NCI-H2029 (cell line): ENCODE measurements around the gene SPECC1.
"Not testable (repeated sequence)": the region's sequence is repeated elsewhere in the genome, so short reads cannot be mapped to it uniquely, and the experiment has no call there.

Experiments used
- DNase-seq: peaks from one replicate; lab custom pipeline; 2025; lab: John Stamatoyannopoulos, UW

SPECC1 gene

DNA sequence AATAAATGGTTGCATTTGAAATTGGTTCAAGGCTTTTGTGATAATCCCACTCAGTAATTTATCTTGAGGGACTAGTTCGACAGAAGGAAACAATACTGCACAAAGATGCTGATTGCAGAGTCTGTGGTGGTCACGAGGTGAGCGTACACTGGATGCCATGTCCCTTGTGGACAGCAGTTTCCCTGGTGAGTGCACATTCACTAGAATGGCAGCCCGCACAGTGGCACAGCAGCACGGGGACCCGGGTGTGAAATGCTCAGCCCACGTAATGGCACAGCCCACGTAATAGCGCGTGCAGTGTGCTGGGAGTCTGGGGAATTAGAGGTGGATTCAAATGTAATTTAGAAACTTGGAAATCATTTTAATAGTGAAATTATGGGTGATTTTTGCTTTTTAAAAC lies 304.1 kb downstream of the SPECC1 start:
- no peak for DNase-seq

DNA sequence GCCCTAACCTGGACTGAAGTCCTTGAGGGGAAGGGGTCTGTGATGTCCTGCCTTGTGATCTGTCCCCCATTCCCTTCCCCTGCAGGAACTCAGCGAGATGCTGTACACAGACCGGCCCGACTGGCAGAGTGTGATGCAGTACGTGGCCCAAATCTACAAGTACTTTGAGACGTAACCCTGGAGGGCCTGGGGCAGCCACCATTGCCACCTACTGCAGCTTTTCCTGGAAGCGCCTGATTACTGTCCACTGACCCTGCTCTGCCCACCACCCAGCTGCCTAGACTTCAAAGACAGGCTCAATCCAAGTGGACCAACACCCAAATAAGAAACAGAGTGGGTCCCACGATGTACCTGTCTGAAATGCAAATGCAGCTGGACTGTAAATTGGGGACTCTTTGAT lies 304.7 kb downstream of the SPECC1 start:
- DNase-seq = no peak

DNA sequence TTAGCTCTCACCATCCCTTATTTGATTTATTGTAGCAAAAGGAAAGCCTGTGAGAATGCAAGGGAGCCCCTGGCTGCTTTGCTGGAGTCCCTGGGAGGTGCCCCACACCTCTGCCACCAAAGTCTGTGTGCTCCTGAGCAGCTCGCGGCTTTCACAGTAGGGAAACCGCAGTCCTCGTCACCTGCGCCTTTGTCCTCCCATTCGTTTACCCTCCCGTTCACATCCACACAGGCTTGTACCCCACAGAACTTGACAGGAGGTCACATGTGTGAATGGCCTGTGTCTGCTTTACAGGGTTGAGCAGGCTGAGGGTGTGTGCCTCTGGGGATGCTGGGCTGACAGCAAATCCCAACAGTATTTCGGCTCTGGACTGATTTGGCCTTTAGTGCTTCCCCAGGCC lies 305.7 kb downstream of the SPECC1 start:
- DNase-seq = no peak

DNA sequence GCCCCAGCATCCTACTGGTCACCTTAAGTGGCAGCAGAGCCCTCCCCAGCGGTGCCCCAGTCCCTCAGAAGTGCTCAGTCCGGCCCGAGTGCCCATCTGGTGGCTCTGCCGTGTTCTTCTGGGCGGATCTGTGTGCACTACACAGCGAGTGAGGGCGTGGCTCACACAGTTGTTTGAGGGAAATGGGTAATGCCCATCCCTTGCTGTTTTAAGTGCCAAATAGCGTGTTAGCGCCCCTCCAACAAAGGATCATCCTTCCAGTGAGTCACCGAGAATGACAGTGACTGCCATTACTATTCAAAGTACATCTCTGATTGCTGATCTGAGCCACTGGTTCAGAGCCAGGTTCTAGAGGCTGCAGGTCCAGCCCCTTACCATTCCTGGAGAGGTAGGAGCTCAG lies 306.2 kb downstream of the SPECC1 start:
- peak; percentile 0 for DNase-seq

DNA sequence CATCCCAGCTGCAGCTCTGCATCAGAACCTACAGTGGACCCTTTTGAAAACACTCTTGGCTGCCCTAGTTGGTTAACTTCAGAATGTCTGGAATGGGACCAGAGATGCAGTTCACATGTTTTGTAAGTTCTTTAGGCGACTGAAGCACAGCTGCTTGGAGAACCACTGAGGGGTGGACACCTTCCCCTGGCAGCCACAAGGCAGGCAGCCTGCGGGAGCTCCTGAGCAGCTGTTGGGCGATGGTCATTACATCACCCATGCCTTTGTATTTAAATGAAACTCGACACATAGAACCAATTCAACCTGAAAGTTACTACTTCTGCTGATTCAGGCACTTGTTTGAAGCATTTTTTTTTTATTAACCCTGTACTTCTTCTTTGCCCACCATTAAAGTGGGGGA lies 306.7 kb downstream of the SPECC1 start:
- no peak for DNase-seq

DNA sequence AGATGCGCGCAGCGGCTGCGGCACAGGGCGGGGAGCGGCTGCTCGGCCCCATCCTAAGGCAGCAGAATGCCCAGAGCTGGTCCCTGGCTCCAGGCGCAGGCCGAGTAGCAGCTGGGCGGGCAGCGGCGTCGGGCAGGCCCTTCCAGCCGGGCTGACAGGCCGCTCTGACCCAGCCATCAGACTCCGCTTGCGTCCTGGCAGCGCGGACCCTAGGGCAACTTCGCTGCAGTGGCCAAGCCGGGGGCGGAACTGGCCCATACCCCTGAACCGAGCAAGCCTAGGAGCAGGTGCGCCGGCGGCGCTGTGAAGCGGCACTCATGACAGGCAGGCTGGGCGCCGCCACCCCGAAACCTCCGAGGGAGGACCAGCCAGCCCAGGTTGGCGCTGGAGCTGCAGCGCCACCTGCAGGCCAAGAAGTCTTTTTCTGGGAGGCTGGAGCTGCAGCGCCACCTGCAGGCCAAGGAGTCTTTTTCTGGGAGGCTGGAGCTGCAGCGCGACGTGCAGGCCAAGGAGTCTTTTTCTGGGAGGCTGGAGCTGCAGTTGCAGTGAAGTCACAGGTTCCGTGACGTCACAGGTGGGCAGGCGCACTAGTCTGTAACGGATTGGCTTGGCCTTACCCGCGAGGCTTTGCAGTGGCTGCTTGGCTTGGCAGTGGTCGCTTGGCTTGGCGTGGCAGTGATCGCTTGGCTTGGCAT lies 311.5 kb downstream of the SPECC1 start:
- DNase-seq = not testable (repeated sequence)

DNA sequence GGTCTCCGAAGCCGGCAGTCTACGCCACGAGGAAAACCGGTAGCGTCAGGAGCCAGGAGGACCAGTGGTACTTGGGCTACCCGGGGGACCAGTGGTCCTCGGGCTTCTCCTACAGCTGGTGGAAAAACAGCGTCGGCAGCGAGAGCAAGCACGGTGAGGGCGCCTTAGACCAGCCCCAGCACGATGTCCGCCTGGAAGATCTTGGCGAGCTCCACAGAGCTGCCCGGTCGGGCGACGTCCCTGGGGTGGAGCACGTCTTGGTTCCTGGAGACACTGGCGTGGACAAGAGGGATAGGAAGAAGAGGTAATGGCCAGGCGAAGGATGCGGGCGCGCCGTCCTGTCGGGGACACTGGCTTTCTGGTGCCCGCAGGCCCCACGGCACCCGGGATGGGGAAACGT lies 312.2 kb downstream of the SPECC1 start:
- DNase-seq = not testable (repeated sequence)

DNA sequence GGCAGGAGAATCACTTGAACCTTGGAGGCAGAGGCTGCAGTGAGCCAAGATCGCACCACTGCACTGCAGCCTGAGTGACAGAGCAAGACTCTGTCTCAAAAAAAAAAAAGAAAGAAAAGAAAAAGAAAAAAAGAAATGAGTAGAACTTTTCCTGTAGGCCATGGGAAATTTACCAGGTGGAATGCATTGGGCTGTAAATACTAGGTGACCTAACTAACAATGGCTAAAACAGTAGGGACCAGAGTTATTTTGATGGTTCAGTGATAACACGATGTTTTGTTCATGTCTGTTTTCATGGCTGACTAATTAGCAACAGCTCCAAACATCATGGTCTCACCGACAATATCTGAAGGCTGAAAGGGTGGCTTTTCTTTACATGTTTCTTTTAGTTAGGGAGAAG lies 318.6 kb downstream of the SPECC1 start:
- DNase-seq = not testable (repeated sequence)

DNA sequence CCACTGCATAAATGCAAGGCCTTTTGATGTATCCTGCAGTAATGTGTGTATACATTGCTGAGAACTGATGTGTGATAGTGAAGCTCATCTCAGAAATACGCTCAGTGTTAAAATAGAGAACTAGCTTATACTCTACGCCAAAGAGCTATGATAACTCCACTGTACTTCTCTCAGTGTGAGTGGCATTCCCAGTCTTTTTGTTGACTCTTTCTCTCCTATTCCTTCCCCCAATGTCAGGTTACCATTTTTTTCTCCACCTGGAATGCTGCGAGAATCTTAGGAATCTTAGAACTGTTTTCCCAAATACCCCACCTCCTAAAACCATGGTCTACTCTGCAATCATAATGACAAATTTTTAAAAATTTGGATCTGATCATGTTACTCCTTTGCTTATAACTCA lies 342.2 kb downstream of the SPECC1 start:
- not testable (repeated sequence) for DNase-seq

DNA sequence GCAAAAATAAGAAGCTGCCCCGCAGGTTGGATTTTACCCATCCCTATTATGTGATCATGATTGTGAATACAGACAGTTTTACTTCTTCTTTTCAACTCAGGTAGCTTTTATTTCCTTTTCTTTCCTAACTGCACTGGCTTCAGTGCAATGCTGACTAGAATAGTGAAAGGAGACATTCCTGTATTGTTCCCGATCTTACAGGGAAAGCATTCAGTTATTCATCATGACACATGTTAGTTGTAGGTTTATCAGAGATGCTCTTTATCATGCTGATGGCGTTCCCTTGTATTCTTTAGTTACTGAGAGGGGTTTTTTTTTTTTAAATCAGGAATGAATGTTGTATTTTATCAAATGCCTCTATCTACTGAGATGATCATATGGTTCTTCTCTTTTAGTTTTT lies 343.4 kb downstream of the SPECC1 start:
- not testable (repeated sequence) for DNase-seq

DNA sequence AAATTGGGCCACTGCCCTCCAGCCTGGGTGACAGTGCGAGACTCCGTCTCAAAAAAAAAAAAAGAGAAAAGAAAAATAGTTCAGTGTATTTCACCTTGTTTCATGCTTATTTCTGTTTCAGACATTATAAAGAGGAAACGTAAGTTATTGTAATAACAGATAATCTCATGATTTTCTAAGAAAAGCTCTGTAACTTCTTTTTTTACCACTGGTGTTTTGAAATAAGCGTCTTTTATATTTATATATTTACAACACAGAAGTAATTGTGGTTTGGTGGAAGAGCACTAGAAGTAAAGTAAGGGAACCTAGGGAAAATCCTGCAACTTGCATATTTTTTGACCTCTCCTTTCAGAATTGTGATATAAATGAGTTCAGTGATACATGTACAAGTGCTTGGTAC lies 354.7 kb downstream of the SPECC1 start:
- not testable (repeated sequence) for DNase-seq
